Measurements from ENCODE around the gene CLSTN1.

GRCh38 chr1:9826616-9827015, 2.9 kb upstream of the CLSTN1 start:
- TF ChIP-seq CTCF (IDR thresholded peaks at IDR 0.05; ENCODE audit: low read depth, low read length, missing input control) (no peak), EGR1 (IDR thresholded peaks at IDR 0.05; ENCODE audit: low read depth in 2 of 2) (no peak)

All from liver (tissue), 3 donors.